Smooth muscle cell (in vitro differentiated cells): Measurements from ENCODE around the gene PAOX. TPM values are rescaled to one million over a fixed set of nuclear protein-coding genes. Genes with fewer than 3 reads are reported as not detected.

Experiments used
- DNase-seq: peaks from one replicate; lab custom pipeline; 2025; ENCODE audit not compliant: unreplicated experiment; lab: John Stamatoyannopoulos, UW
- H2AFZ ChIP-seq: fragments of 200-600 bp; sonication (generic); 2 replicates; pipeline ENCODE4 v1.6.0; 2016; ENCODE audit warnings: antibody characterized with exemption, low read depth, mild to moderate bottlenecking
- H3F3A ChIP-seq: fragments of 200-600 bp; sonication (generic); 2 replicates; pipeline ENCODE4 v1.6.0; 2017; ENCODE audit warnings: antibody characterized with exemption, low read depth
- H3K27ac ChIP-seq: fragments of 200-600 bp; sonication (generic); 2 replicates; pipeline ENCODE4 v1.5.1; 2016; ENCODE audit warnings: low read depth, mild to moderate bottlenecking
- H3K27me3 ChIP-seq: fragments of 200-600 bp; sonication (generic); 2 replicates; pipeline ENCODE4 v1.6.1; 2016; ENCODE audit warnings: low read depth, mild to moderate bottlenecking
- H3K36me3 ChIP-seq: fragments of 200-600 bp; sonication (generic); 2 replicates; pipeline ENCODE4 v1.5.1; 2016; ENCODE audit warnings: low read depth
- H3K4me1 ChIP-seq: fragments of 200-600 bp; sonication (generic); 2 replicates; pipeline ENCODE4 v1.5.1; 2016; ENCODE audit warnings: low read depth
- H3K4me2 ChIP-seq: fragments of 200-600 bp; sonication (generic); 2 replicates; pipeline ENCODE4 v1.6.0; 2016; ENCODE audit warnings: mild to moderate bottlenecking
- H3K4me3 ChIP-seq: fragments of 200-600 bp; sonication (generic); 2 replicates; pipeline ENCODE4 v1.5.1; 2016; ENCODE audit warnings: mild to moderate bottlenecking
- H3K79me2 ChIP-seq: fragments of 200-600 bp; sonication (generic); 2 replicates; pipeline ENCODE4 v1.6.0; 2016; ENCODE audit warnings: low read depth, mild to moderate bottlenecking
- H3K9ac ChIP-seq: fragments of 200-600 bp; sonication (generic); 2 replicates; pipeline ENCODE4 v1.6.0; 2016; ENCODE audit warnings: low read depth
- H3K9me3 ChIP-seq: fragments of 200-600 bp; sonication (generic); replicated peaks from 2 replicates; pipeline ENCODE4 v1.5.1; 2016; ENCODE audit warnings: low read depth
- H4K20me1 ChIP-seq: fragments of 200-600 bp; sonication (generic); 2 replicates; pipeline ENCODE4 v1.6.0; 2016; ENCODE audit warnings: low read depth
- WGBS: methylation state at CpG from one replicate; pipeline ENCODE4 v1.1.7; 2016; ENCODE audit warnings: low lambda C conversion rate; 5-methylcytosine and 5-hydroxymethylcytosine counted together
- polyA plus RNA-seq: library from polyadenylated mRNA; unstranded; fragments of >200 nt; fragmentation: Nextera tagmentation; extraction: Ambion mirVana; gene quantifications from 2 replicates; pipeline ENCODE4 v1.2.1, GENCODE V29; 2016
- total RNA-seq: library from RNA; depleted of rRNA; stranded (reverse); fragments of >200 nt; gene quantifications from 2 replicates; pipeline ENCODE4 v1.2.3, GENCODE V29; 2014
- TF ChIP-seq, protein P1 (sequence below): fragments of 200-600 bp; sonication (generic); IDR thresholded peaks from 2 replicates; pipeline ENCODE4 v1.5.1; 2017; ENCODE audit warnings: borderline replicate concordance, mild to moderate bottlenecking, antibody characterized with exemption; ENCODE audit not compliant: insufficient read depth, poor library complexity, severe bottlenecking

Gene PAOX
- total and polyA plus RNA-seq, 2 experiments from 2014 or later: 3.3 to 7.1 TPM

DNA sequence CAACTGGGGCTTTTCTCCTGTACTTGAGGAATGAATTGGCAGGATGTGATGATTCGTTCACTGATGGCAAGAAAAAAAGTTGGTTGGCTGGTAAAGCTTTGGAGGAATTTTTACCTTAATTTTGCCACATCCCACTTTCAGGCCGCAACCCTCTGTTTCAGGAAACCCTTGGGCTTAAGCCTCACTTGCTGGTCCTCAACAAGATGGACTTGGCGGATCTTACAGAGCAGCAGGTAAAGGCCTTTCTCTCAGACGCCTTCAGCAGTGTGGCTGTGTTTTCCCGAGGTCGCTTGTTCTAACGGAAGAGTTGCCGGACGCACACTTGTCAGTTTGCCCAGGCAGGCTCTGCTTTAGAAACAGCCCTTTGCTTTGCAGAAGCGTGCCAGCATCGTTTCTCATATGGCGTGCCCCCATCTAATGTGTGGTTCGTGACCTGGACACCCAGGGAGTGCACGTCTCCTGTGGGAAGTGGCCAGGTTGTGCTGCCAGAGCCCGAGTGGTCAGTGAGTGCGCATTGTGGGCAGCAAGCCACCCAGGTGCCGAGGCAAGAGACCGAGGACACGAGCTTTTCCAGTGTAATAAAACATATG lies 17.1 kb downstream of the PAOX start:
- no peak for DNase-seq

DNA sequence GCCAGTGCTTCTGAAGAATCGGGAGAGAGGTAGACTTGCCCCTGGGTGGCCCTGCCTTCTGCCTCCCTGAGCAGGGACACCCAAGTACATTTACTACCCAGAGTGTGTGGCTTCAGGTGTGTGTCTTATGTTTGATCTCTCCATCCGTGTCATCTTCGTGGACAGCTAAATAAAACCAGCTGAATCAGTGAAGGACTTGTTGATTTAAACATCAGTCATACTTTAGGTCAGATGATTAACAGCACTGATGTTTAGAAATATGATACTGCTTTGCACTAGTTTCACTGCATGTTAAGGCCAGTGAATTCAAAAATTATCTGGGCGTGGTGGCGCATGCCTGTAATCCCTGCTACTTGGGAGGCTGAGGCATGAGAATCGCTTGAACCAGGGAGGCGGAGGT lies 18.9 kb downstream of the PAOX start:
- H3K27ac ChIP-seq: no peak overlapping the region
- H3K27me3 ChIP-seq: no peaks in the 10 kb centered on the region
- H4K20me1 ChIP-seq: no peaks in the 10 kb centered on the region
- TF ChIP-seq, protein P1, sequence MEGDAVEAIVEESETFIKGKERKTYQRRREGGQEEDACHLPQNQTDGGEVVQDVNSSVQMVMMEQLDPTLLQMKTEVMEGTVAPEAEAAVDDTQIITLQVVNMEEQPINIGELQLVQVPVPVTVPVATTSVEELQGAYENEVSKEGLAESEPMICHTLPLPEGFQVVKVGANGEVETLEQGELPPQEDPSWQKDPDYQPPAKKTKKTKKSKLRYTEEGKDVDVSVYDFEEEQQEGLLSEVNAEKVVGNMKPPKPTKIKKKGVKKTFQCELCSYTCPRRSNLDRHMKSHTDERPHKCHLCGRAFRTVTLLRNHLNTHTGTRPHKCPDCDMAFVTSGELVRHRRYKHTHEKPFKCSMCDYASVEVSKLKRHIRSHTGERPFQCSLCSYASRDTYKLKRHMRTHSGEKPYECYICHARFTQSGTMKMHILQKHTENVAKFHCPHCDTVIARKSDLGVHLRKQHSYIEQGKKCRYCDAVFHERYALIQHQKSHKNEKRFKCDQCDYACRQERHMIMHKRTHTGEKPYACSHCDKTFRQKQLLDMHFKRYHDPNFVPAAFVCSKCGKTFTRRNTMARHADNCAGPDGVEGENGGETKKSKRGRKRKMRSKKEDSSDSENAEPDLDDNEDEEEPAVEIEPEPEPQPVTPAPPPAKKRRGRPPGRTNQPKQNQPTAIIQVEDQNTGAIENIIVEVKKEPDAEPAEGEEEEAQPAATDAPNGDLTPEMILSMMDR: no peak
- no peak overlapping the region for H3K9ac ChIP-seq
- no peak overlapping the region for H3K4me3 ChIP-seq
- no peak overlapping the region for H3K4me2 ChIP-seq
- H2AFZ ChIP-seq: no peak overlapping the region
- DNase-seq: no peak
- H3K36me3 ChIP-seq: no peaks in the 10 kb centered on the region
- no peaks in the 10 kb centered on the region for H3K4me1 ChIP-seq
- 96% methylated on average over 7 of the region's 7 CpGs for WGBS
- no peaks in the 10 kb centered on the region for H3F3A ChIP-seq
- H3K79me2 ChIP-seq: peaks cover 42% of the 10 kb centered on the region
- no peaks in the 10 kb centered on the region for H3K9me3 ChIP-seq

More for the DNA sequence above, 17.1 kb downstream of the PAOX start:
- Histone ChIP-seq H3K4me2 (no peak overlapping the region), H3K36me3 (no peaks in the 10 kb centered on the region), H3K9me3 (no peaks in the 10 kb centered on the region), H2AFZ (no peak overlapping the region), H3K9ac (no peak overlapping the region), H3K27me3 (no peaks in the 10 kb centered on the region), H3K27ac (no peak overlapping the region), H4K20me1 (no peaks in the 10 kb centered on the region), H3K79me2 (peaks cover 42% of the 10 kb centered on the region), H3F3A (no peaks in the 10 kb centered on the region), H3K4me1 (no peaks in the 10 kb centered on the region), H3K4me3 (no peak overlapping the region)
- WGBS: 98% methylated on average over 19 of the region's 19 CpGs
- TF ChIP-seq, protein P1: no peak

DNA sequence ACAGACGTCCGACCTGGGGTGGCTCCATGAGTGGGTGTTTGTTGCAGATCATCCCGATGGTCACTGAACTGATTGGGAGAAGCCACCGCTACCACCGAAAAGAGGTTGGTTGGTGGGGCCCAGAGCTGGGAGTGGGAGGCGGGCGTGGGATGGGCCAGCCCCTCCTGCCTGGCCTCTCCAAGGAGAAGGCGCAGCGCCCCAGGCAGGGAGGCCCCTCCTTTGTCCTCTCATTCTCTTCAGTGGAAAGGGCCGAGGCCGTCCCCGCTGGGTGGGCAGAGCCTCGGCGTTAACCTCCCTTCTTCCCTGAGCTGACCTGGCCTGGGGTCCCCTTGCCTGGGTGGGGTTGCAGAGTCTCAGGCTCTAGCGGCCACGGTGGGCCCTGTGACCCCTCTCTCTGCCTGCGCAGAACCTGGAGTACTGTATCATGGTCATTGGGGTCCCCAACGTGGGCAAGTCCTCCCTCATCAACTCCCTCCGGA lies 20.1 kb downstream of the PAOX start:
- Histone ChIP-seq H3K4me1 (no peaks in the 10 kb centered on the region), H2AFZ (no peak overlapping the region), H3K36me3 (no peaks in the 10 kb centered on the region), H3F3A (no peaks in the 10 kb centered on the region), H4K20me1 (peaks cover under 1% of the 10 kb centered on the region), H3K9ac (no peak overlapping the region), H3K79me2 (peaks cover 42% of the 10 kb centered on the region), H3K4me3 (no peak overlapping the region), H3K9me3 (no peaks in the 10 kb centered on the region), H3K4me2 (no peak overlapping the region), H3K27ac (no peak overlapping the region), H3K27me3 (no peaks in the 10 kb centered on the region)
- TF ChIP-seq, protein P1: no peak
- no peak for DNase-seq
- WGBS: 97% methylated on average over 18 of the region's 19 CpGs
